Gastrocnemius medialis (tissue), 4 donors: Measurements from ENCODE around the gene CBS.
"Not testable (repeated sequence)": the region's sequence is repeated elsewhere in the genome, so short reads cannot be mapped to it uniquely, and the experiment has no call there.

Experiments used
- POLR2A ChIP-seq, 2 donors: fragments of 450-650 bp; IDR thresholded peaks; one replicate each; pipeline ENCODE4 v1.6.1; 2017; ENCODE audit warnings: antibody characterized with exemption in 2 of 2, mild to moderate bottlenecking in 2 of 2, moderate library complexity in 2 of 2
- TF ChIP-seq, protein P1 (sequence below), 5 experiments: fragments of 450-650 bp in 3 of 5; fragments of 200-600 bp in 2 of 5; sonication (generic) in 2 of 5; IDR thresholded peaks in 4 of 5; conservative IDR thresholded peaks in 1 of 5; 1 replicate in 4 of 5; 2 replicates in 1 of 5; pipeline ENCODE4 v1.5.1; 2016 to 2019; ENCODE audit warnings: antibody characterized with exemption in 5 of 5, mild to moderate bottlenecking in 3 of 5, moderate library complexity in 3 of 5

DNA sequence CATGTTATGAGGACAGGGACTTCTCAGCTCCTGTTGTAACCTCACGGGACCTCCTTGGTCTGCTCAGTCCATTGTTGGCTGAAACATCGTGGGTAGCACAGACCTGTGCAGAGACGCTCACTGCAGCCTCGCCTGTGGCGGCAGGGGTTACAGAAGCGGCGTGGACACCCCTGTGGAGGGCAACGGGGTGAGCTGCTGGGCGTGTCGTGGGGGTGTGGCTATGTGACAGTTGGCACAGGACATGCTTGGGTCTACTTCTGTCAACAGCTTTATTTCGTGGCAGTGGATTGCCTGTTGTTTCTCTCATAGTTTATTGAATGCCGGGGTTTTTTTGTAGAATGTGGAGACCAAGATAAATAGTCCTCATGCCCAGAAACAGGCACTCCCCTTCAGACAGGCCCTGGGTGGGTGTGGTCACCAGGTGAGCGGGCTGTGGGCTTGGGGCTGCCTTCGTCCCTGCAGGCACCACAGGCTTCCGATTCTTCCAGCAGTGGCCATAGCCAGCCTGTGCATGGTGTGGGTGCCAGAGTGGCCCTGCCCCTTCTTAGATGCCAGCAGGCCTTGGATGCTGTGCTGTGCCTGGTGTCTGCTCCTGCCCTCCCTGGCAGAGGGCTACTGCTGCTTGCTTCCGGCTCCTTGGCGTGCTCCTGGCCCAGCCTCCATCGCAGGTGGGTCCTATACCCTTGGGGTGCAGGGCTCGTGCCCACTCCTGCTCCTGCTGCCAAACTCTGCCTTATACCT is 37.5 kb downstream of the CBS start:
- TF ChIP-seq, protein P1, sequence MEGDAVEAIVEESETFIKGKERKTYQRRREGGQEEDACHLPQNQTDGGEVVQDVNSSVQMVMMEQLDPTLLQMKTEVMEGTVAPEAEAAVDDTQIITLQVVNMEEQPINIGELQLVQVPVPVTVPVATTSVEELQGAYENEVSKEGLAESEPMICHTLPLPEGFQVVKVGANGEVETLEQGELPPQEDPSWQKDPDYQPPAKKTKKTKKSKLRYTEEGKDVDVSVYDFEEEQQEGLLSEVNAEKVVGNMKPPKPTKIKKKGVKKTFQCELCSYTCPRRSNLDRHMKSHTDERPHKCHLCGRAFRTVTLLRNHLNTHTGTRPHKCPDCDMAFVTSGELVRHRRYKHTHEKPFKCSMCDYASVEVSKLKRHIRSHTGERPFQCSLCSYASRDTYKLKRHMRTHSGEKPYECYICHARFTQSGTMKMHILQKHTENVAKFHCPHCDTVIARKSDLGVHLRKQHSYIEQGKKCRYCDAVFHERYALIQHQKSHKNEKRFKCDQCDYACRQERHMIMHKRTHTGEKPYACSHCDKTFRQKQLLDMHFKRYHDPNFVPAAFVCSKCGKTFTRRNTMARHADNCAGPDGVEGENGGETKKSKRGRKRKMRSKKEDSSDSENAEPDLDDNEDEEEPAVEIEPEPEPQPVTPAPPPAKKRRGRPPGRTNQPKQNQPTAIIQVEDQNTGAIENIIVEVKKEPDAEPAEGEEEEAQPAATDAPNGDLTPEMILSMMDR (IDR thresholded peaks at IDR 0.05 in 4 of 5, conservative IDR thresholded peaks at IDR 0.05 in 1 of 5), result not testable (repeated sequence)
- not testable (repeated sequence) for TF ChIP-seq POLR2A (IDR thresholded peaks at IDR 0.05)
